Neural progenitor cell (in vitro differentiated cells): ENCODE measurements around the gene ARHGAP5. TPM values are rescaled to one million over a fixed set of nuclear protein-coding genes. Genes with fewer than 3 reads are reported as not detected.
A peak's percentile ranks its signal among the peaks of the same experiment; 100 is the strongest.

Source experiments
- DNase-seq: peaks from one replicate; pipeline ENCODE4 v3.0.0-alpha.2; 2016; ENCODE audit warnings: low spot score
- H2AFZ ChIP-seq: fragments of 200-600 bp; sonication (generic); replicated peaks from 2 replicates; pipeline ENCODE4 v1.6.1; 2016; ENCODE audit warnings: antibody characterized with exemption
- H3F3A ChIP-seq: fragments of 200-600 bp; sonication (generic); 2 replicates; pipeline ENCODE4 v1.6.1; 2016; ENCODE audit warnings: antibody characterized with exemption, low read depth
- H3K27ac ChIP-seq: fragments of 200-600 bp; sonication (generic); 2 replicates; pipeline ENCODE4 v1.5.1; 2016; ENCODE audit warnings: mild to moderate bottlenecking
- H3K27me3 ChIP-seq: fragments of 200-600 bp; sonication (generic); 2 replicates; pipeline ENCODE4 v1.6.1; 2016; ENCODE audit warnings: mild to moderate bottlenecking, moderate library complexity
- H3K36me3 ChIP-seq: fragments of 200-600 bp; sonication (generic); 2 replicates; pipeline ENCODE4 v1.5.1; 2016
- H3K4me1 ChIP-seq: fragments of 200-600 bp; sonication (generic); 2 replicates; pipeline ENCODE4 v1.6.1; 2016; ENCODE audit warnings: mixed run types
- H3K4me2 ChIP-seq: fragments of 200-600 bp; sonication (generic); 2 replicates; pipeline ENCODE4 v1.6.1; 2016
- H3K4me3 ChIP-seq: fragments of 200-600 bp; sonication (generic); 2 replicates; pipeline ENCODE4 v1.5.1; 2016
- H3K79me2 ChIP-seq: fragments of 200-600 bp; sonication (generic); 2 replicates; pipeline ENCODE4 v1.6.1; 2016; ENCODE audit warnings: low read depth
- H3K9ac ChIP-seq: fragments of 200-600 bp; sonication (generic); 2 replicates; pipeline ENCODE4 v1.6.1; 2016
- H3K9me3 ChIP-seq: fragments of 200-600 bp; sonication (generic); 2 replicates; pipeline ENCODE4 v1.5.1; 2016; ENCODE audit warnings: low read depth
- H4K20me1 ChIP-seq: fragments of 200-600 bp; sonication (generic); 2 replicates; pipeline ENCODE4 v1.6.1; 2016; ENCODE audit warnings: low read depth
- H3K27ac Mint-ChIP-seq: 3 replicates; pipeline ENCODE4 v1.8.0; 2021; ENCODE audit warnings: mixed read lengths
- H3K27me3 Mint-ChIP-seq: 2 replicates; pipeline ENCODE4 v1.8.0; 2022; ENCODE audit warnings: low read depth, mild to moderate bottlenecking, inconsistent platforms, moderate library complexity, mixed read lengths; ENCODE audit not compliant: insufficient read depth
- H3K36me3 Mint-ChIP-seq: 3 replicates; pipeline ENCODE4 v1.8.0; 2021; ENCODE audit warnings: mixed read lengths
- H3K4me1 Mint-ChIP-seq: 3 replicates; pipeline ENCODE4 v1.8.0; 2021; ENCODE audit warnings: mixed read lengths
- H3K4me3 Mint-ChIP-seq: 3 replicates; pipeline ENCODE4 v1.8.0; 2021; ENCODE audit warnings: mild to moderate bottlenecking, moderate library complexity, mixed read lengths
- H3K9me3 Mint-ChIP-seq: 3 replicates; pipeline ENCODE4 v1.8.0; 2020; ENCODE audit warnings: mixed read lengths
- CTCF ChIP-seq: fragments of 200-600 bp; sonication (generic); IDR thresholded peaks from 2 replicates; pipeline ENCODE4 v1.5.1; 2017; ENCODE audit warnings: antibody characterized with exemption, mild to moderate bottlenecking
- EZH2 ChIP-seq: fragments of 200-600 bp; sonication (generic); IDR thresholded peaks from 2 replicates; pipeline ENCODE4 v1.6.1; 2017; ENCODE audit warnings: antibody characterized with exemption, mild to moderate bottlenecking, moderate library complexity
- EZH2phosphoT487 ChIP-seq: fragments of 200-600 bp; sonication (generic); IDR thresholded peaks from 2 replicates; pipeline ENCODE4 v1.6.1; 2017; ENCODE audit warnings: antibody characterized with exemption
- total RNA-seq: library from RNA; depleted of rRNA; stranded (reverse); fragments of >200 nt; gene quantifications from 2 replicates; pipeline ENCODE4 v1.2.3, GENCODE V29; 2015; ENCODE audit warnings: low replicate concordance

ARHGAP5 gene
- total RNA-seq, 1 donor from 2014 or later, result 202 TPM

GRCh38 chr14:32201816-32202490, 124.8 kb downstream of the ARHGAP5 start, which contains the start of gene RNU6-7:
RNU6-7 (plus strand) TSS chr14:32202045.
- peak within 1 kb of the TSS; percentile 70 for H3K9ac ChIP-seq
- H3K4me1 ChIP-seq, result peaks cover 5% of the 10 kb centered on the region
- H3K4me3 Mint-ChIP-seq, result peak within 1 kb of the TSS; percentile 98
- H4K20me1 ChIP-seq, result peaks cover 4% of the 10 kb centered on the region
- no peaks in the 10 kb centered on the region for H3K36me3 ChIP-seq
- peak; percentile 66 for DNase-seq
- peak within 1 kb of the TSS; percentile 74 for H3K27ac ChIP-seq
- peak within 1 kb of the TSS; percentile 90 for H3K4me2 ChIP-seq
- peak within 1 kb of the TSS; percentile 75 for H3K4me3 ChIP-seq
- peaks cover 15% of the 10 kb centered on the region for H3K4me1 Mint-ChIP-seq
- H3K79me2 ChIP-seq, result no peaks in the 10 kb centered on the region
- no peaks in the 10 kb centered on the region for H3K36me3 Mint-ChIP-seq
- TF ChIP-seq EZH2 (no peak), CTCF (no peak), EZH2phosphoT487 (no peak)
- peaks cover 18% of the 10 kb centered on the region for H3K27me3 ChIP-seq
- H3K27ac Mint-ChIP-seq, result peak within 1 kb of the TSS; percentile 100
- H3F3A ChIP-seq, result peaks cover 28% of the 10 kb centered on the region
- H2AFZ ChIP-seq, result peak within 1 kb of the TSS; percentile 89
- H3K27me3 Mint-ChIP-seq, result peaks cover 10% of the 10 kb centered on the region
- H3K9me3 Mint-ChIP-seq, result no peaks in the 10 kb centered on the region
- no peaks in the 10 kb centered on the region for H3K9me3 ChIP-seq

GRCh38 chr14:32202491-32202997, 125.4 kb downstream of the ARHGAP5 start:
- peaks cover 4% of the 10 kb centered on the region for H4K20me1 ChIP-seq
- Mint-ChIP-seq H3K27ac (peak overlapping the region; percentile 100), H3K27me3 (peaks cover 10% of the 10 kb centered on the region), H3K9me3 (no peaks in the 10 kb centered on the region), H3K4me3 (peak overlapping the region; percentile 98), H3K4me1 (peaks cover 15% of the 10 kb centered on the region), H3K36me3 (no peaks in the 10 kb centered on the region)
- H3K4me2 ChIP-seq, result peak overlapping the region; percentile 90
- H3F3A ChIP-seq, result peaks cover 28% of the 10 kb centered on the region
- H3K27ac ChIP-seq, result no peak overlapping the region
- no peak for TF ChIP-seq EZH2
- TF ChIP-seq CTCF, result no peak
- no peak for TF ChIP-seq EZH2phosphoT487
- H3K9me3 ChIP-seq, result no peaks in the 10 kb centered on the region
- H3K9ac ChIP-seq, result no peak overlapping the region
- peaks cover 5% of the 10 kb centered on the region for H3K4me1 ChIP-seq
- H3K36me3 ChIP-seq, result no peaks in the 10 kb centered on the region
- H2AFZ ChIP-seq, result peak overlapping the region; percentile 89
- peaks cover 18% of the 10 kb centered on the region for H3K27me3 ChIP-seq
- peak overlapping the region; percentile 75 for H3K4me3 ChIP-seq
- DNase-seq, result peak; percentile 57
- H3K79me2 ChIP-seq, result no peaks in the 10 kb centered on the region

DNA sequence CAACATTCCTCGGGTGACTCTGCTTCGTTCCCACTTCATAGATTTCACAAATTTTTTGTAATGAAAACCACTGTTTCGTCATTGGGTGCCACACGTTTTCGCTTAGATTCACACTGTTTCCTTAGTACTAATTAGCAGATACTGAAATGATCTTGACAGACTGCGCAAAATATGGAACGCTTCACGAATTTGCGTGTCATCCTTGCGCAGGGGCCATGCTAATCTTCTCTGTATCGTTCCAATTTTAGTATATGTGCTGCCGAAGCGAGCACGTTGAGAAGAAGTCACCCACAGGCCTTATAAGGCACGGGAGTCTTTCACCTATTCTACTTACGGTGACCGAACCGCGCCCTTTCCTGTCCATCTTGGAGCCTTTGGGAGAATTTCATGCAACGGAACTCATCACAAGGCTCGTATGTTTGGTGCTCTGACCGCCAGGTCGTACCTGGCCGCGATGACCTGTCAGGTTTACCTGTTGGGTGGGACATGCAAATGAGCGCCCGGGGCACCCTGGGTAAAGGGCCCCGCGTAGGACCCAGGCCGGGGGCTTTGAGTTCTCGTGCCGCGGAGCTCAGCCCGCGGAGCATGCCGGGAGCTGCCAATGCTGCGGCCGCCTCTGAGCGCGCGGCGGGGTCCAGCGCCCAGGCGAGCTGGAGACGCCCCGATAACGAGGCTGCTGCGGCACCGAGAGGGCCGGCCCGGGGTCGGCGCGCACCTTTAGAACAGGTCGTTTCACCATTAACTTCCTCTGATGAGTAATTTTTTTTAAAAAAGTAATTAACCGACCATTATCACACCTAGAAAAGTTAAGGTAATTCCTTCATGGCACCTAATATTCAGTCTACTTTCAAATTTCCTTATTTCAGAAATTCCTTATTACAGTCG, 126.1 kb downstream of the ARHGAP5 start, which contains the start of gene RNU6-8:
TSS of gene RNU6-8 (minus strand) at position 272 of the 885 bp plus-strand sequence.
- Histone ChIP-seq H3K9me3 (no peaks in the 10 kb centered on the region), H3K36me3 (no peaks in the 10 kb centered on the region), H3K79me2 (no peaks in the 10 kb centered on the region), H3K4me2 (peak within 1 kb of the TSS; percentile 90), H4K20me1 (peaks cover 4% of the 10 kb centered on the region), H3K27me3 (peaks cover 18% of the 10 kb centered on the region), H3K9ac (peak within 1 kb of the TSS; percentile 99), H2AFZ (peak within 1 kb of the TSS; percentile 97), H3K4me1 (peaks cover 5% of the 10 kb centered on the region), H3K27ac (peak within 1 kb of the TSS; percentile 96), H3F3A (peaks cover 28% of the 10 kb centered on the region), H3K4me3 (peak within 1 kb of the TSS; percentile 75)
- peak; percentile 97 for DNase-seq
- peaks cover 10% of the 10 kb centered on the region for H3K27me3 Mint-ChIP-seq
- peak within 1 kb of the TSS; percentile 100 for H3K27ac Mint-ChIP-seq
- H3K4me1 Mint-ChIP-seq, result peaks cover 15% of the 10 kb centered on the region
- H3K4me3 Mint-ChIP-seq, result peak within 1 kb of the TSS; percentile 98
- TF ChIP-seq EZH2phosphoT487 (no peak), CTCF (no peak), EZH2 (no peak)
- no peaks in the 10 kb centered on the region for H3K9me3 Mint-ChIP-seq
- H3K36me3 Mint-ChIP-seq, result no peaks in the 10 kb centered on the region
